ENCODE results near the gene CDC42BPB.

GRCh38 chr14:102916347-102917055 is 140.8 kb downstream of the CDC42BPB start:
- TF ChIP-seq, protein P1, sequence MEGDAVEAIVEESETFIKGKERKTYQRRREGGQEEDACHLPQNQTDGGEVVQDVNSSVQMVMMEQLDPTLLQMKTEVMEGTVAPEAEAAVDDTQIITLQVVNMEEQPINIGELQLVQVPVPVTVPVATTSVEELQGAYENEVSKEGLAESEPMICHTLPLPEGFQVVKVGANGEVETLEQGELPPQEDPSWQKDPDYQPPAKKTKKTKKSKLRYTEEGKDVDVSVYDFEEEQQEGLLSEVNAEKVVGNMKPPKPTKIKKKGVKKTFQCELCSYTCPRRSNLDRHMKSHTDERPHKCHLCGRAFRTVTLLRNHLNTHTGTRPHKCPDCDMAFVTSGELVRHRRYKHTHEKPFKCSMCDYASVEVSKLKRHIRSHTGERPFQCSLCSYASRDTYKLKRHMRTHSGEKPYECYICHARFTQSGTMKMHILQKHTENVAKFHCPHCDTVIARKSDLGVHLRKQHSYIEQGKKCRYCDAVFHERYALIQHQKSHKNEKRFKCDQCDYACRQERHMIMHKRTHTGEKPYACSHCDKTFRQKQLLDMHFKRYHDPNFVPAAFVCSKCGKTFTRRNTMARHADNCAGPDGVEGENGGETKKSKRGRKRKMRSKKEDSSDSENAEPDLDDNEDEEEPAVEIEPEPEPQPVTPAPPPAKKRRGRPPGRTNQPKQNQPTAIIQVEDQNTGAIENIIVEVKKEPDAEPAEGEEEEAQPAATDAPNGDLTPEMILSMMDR (IDR thresholded peaks at IDR 0.05): no peak
- TF ChIP-seq POLR2A (IDR thresholded peaks at IDR 0.05): no peak
